GM18870 (cell line): ENCODE results near the gene ESF1.
"Not testable (repeated sequence)": the region's sequence is repeated elsewhere in the genome, so short reads cannot be mapped to it uniquely, and the experiment has no call there.

Experiments
- ATAC-seq: cut with Tn5 transposase; IDR thresholded peaks from one replicate; pipeline ENCODE4 v1.9.1; 2021; ENCODE audit warnings: moderate library complexity; ENCODE audit not compliant: unreplicated experiment

Gene ESF1

GRCh38 chr20:13788167-13788834 lies 3.6 kb upstream of the ESF1 start:
- ATAC-seq, result peak; percentile 32

- no peak for ATAC-seq
These were observed 1.6 kb upstream of the ESF1 start for GRCh38 chr20:13786143-13786828.

- ATAC-seq, result peak; percentile 4
These were observed 337 bp downstream of the ESF1 start for GRCh38 chr20:13784271-13784892.

GRCh38 chr20:13783528-13783927 lies 1.2 kb downstream of the ESF1 start:
- ATAC-seq, result no peak

- ATAC-seq, result peak; percentile 72
These were observed 5.9 kb downstream of the ESF1 start for GRCh38 chr20:13778827-13779226.

GRCh38 chr20:13777171-13777601 lies 7.5 kb downstream of the ESF1 start:
- ATAC-seq, result no peak

GRCh38 chr20:13775867-13776266 lies 8.9 kb downstream of the ESF1 start:
- ATAC-seq, result no peak

- ATAC-seq, result no peak
These were observed 12.2 kb downstream of the ESF1 start for GRCh38 chr20:13772529-13772928.

GRCh38 chr20:13771853-13772453 lies 12.8 kb downstream of the ESF1 start:
- peak; percentile 45 for ATAC-seq

GRCh38 chr20:13770141-13770540 lies 14.6 kb downstream of the ESF1 start:
- no peak for ATAC-seq

- no peak for ATAC-seq
These were observed 18.8 kb downstream of the ESF1 start for GRCh38 chr20:13765868-13766416.

GRCh38 chr20:13765299-13765698 lies 19.4 kb downstream of the ESF1 start:
- ATAC-seq, result no peak

GRCh38 chr20:13760451-13760946 lies 24.2 kb downstream of the ESF1 start:
- not testable (repeated sequence) for ATAC-seq

- ATAC-seq, result no peak
These were observed 25.8 kb downstream of the ESF1 start for GRCh38 chr20:13758884-13759283.

- no peak for ATAC-seq
These were observed 28.2 kb downstream of the ESF1 start for GRCh38 chr20:13756551-13756950.

- ATAC-seq, result no peak
These were observed 28.9 kb downstream of the ESF1 start for GRCh38 chr20:13755809-13756208.

- ATAC-seq, result no peak
These were observed 31.2 kb downstream of the ESF1 start for GRCh38 chr20:13753436-13754036.

GRCh38 chr20:13749811-13750210 lies 34.9 kb downstream of the ESF1 start:
- ATAC-seq, result no peak

- ATAC-seq, result no peak
These were observed 38.9 kb downstream of the ESF1 start for GRCh38 chr20:13745784-13746183.

GRCh38 chr20:13744352-13744751 lies 40.4 kb downstream of the ESF1 start:
- no peak for ATAC-seq

- ATAC-seq, result no peak
These were observed 42.8 kb downstream of the ESF1 start for GRCh38 chr20:13741879-13742278.
